IPS-15b (cell line): ENCODE results near the gene HOXB7.

ENCODE experiments used
- H3K27me3 ChIP-seq: one replicate; pipeline ENCODE4 v1.6.1; 2013; ENCODE audit warnings: low read length; ENCODE audit not compliant: control insufficient read depth, insufficient read depth
- H3K36me3 ChIP-seq: one replicate; pipeline ENCODE4 v1.6.1; 2013; ENCODE audit warnings: low read length; ENCODE audit not compliant: control insufficient read depth, insufficient read depth
- H3K4me1 ChIP-seq: one replicate; pipeline ENCODE4 v1.6.1; 2013; ENCODE audit warnings: mild to moderate bottlenecking, low read length; ENCODE audit not compliant: control insufficient read depth, insufficient read depth
- H3K4me3 ChIP-seq: one replicate; pipeline ENCODE4 v1.5.1; 2013; ENCODE audit warnings: low read depth, low read length
- H3K9ac ChIP-seq: one replicate; pipeline ENCODE4 v1.6.1; 2013; ENCODE audit warnings: low read depth, mild to moderate bottlenecking, low read length
- H3K9me3 ChIP-seq: one replicate; pipeline ENCODE4 v1.6.1; 2013; ENCODE audit warnings: mild to moderate bottlenecking, low read length; ENCODE audit not compliant: control insufficient read depth, insufficient read depth

Gene HOXB7

DNA sequence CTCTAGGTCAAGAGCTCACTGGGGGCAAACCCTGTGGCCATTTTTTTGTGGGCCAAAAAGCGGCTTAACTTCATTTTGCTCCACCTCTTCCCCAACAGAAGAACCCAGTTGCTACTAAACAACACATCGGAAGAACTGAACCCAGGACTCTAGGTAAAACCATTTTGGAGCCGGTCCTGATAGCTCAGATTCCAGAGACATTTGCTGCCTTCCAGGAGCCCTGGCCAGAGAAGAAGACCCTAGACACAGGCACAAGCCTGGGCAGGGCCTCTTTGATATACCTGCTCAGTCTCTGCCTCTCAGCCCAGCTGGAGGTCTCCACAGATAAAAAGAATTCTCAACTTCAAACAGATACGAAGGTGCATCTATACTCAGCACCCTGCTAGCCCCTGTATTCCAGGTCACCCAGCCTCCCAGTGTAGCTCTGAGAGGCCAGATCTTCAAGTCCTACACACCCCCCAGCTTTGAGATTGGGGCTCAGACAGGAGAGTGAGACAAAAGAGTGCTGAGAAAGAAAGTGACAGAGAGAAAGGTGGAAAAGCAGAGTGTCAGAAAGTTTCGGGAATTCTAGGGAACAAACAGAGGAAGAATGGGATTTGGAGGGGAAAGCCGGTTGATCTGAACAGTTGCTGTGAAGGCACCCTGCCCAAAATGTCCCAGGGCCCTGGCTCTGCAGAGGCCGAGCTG is 21.9 kb upstream of the HOXB7 start:
- no peaks in the 10 kb centered on the region for H3K9me3 ChIP-seq
- H3K36me3 ChIP-seq = no peaks in the 10 kb centered on the region
- peaks cover 99% of the 10 kb centered on the region for H3K27me3 ChIP-seq
- no peaks in the 10 kb centered on the region for H3K4me1 ChIP-seq
- no peak overlapping the region for H3K9ac ChIP-seq
- H3K4me3 ChIP-seq = peak overlapping the region; percentile 20

DNA sequence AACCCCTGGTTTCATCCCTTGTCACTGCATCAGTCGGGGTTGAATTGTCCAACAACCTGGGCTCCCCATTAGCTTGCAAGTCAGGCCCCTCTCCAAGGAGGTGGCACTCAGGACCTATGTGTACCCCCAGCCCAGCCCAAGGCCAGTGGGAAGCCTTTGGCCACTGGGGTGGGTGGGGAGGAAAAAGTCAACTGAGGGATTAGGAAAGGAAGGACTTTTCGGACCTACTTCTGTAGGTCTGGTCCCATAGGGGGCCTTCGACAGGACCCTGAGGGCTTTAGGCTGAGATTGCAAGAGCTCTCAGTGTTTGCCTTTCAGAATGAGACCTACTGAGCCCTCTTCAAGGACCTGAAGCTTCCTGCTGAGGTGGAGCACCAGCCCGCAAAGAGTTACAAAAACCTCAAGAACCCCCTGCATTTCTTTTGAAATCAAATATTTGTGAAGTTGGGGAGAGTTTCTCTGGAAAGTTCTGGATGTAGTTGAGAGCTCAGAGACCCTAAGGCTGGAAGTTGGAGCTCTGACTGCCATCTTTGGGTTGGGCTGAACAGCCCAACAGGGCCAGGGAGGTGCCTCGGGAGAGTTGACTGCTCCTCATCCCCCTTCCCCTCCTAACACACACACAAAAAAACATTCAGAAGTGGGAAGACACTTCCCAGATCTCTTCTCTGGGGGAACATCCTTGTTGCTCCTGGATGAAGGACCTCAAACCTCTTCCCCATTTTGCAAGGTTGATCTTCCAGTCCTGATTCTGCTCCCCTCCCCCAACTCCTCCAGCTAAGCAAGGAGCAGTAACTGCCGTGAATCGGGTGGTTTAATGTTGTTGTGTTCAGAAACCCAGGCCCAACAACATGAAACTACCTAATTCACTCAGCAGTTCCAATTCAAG is 21.1 kb upstream of the HOXB7 start:
- H3K27me3 ChIP-seq = peaks cover 99% of the 10 kb centered on the region
- peak overlapping the region; percentile 1 for H3K4me3 ChIP-seq
- peaks cover under 1% of the 10 kb centered on the region for H3K4me1 ChIP-seq
- H3K36me3 ChIP-seq = no peaks in the 10 kb centered on the region
- H3K9me3 ChIP-seq = no peaks in the 10 kb centered on the region
- H3K9ac ChIP-seq = no peak overlapping the region

DNA sequence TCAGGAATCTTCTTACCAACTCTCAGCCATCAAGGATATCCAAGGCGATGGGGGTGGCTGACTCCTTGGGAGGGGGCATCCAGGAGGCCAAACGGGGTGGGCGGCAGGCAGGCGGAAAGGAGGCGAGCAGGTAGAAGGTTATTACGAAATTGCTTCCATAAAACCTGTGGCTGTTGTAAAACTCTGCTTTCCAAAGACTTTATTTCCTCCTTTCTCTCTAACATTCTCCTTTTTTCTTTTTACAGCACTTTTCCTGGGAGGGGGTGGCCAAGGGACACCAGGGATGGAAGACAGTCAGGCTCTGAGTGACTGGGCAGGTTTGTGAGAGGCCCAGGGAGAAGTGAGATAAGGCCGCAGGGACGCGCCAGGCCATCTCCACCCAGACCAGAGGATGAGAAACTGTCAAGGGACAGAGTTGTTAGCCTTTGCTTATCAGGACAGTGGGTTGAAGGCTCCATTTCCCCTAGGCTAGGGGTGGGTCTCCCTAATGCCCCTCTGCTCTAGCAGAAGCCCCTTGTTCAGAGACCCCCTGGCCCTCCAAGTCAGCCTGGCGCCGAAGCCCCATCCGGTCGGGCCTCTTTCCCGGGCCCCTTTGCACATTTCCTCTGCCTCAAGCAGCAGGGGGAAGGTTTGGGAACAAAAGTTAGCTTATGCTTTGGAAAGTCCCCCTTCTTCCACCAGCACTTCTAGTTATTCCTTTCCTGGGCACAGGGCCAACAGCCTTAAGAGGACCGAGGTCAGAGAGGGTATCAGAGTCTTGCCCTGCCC is 20.3 kb upstream of the HOXB7 start:
- peak overlapping the region; percentile 1 for H3K4me3 ChIP-seq
- no peaks in the 10 kb centered on the region for H3K9me3 ChIP-seq
- no peaks in the 10 kb centered on the region for H3K36me3 ChIP-seq
- H3K27me3 ChIP-seq = peaks cover 100% of the 10 kb centered on the region
- H3K9ac ChIP-seq = no peak overlapping the region
- H3K4me1 ChIP-seq = peaks cover 2% of the 10 kb centered on the region

DNA sequence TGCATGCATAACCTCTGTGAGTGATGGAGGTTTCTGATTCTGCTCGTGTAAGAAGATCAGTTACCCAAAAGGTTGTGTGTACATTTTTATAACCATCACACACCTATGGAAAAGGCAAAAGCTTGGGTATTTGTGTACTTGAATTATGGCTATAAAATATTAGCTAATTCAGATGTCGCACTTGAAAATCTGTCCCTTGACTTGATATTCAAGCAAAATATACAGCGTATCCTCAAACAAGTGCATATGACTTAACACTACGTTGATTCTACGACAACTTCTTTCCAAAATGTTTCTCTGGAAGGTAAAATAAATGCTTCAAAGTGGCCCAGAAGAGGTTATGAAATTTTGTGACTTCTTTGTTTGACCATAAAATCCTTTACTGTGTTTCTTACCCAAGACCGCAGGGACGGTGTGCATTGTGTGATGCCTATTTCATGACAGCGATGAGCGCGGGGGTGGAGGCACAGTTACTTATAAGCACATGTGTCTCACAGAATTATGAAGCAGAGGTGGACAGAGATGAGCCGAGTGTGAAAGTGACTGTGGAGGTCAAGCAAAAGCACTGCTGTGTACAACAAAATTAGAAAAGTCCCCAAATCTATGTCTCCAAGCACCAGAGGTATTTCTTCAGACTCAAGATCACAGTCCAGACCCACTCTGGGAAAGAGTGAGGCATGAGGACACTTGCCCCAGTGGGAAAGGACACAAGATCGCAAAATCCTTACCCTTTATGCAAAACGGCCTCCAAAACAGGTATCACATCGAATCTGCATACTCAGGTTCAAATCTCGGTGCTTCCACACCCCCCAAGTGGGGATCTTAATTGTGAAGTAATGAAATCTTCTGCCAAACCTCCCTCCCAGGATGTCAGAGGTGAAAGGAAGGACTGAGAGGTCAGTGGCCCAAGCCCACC is 19.4 kb upstream of the HOXB7 start:
- H3K36me3 ChIP-seq = no peaks in the 10 kb centered on the region
- no peak overlapping the region for H3K9ac ChIP-seq
- no peak overlapping the region for H3K4me3 ChIP-seq
- H3K4me1 ChIP-seq = peaks cover 2% of the 10 kb centered on the region
- H3K9me3 ChIP-seq = no peaks in the 10 kb centered on the region
- H3K27me3 ChIP-seq = peaks cover 100% of the 10 kb centered on the region

DNA sequence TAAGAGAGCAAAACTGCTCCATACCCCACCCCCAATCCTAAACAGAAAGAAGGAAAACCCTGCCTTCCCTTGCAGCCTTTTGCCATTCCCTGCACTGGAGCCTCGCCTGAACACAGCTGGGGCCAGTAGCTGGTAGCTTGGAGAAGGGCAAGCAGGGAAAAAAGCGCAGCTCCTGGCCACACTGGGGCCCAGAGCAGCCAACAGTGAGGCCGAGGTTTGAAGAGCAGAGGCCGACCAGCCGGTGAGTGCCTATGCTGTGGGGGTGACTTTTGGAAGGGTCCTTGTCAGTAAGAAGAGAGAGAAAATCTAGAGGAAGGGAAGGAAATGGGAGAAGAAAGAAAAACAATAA is 18.6 kb upstream of the HOXB7 start:
- H3K36me3 ChIP-seq = no peaks in the 10 kb centered on the region
- H3K4me3 ChIP-seq = peak overlapping the region; percentile 11
- H3K9ac ChIP-seq = no peak overlapping the region
- peaks cover 2% of the 10 kb centered on the region for H3K4me1 ChIP-seq
- H3K9me3 ChIP-seq = no peaks in the 10 kb centered on the region
- H3K27me3 ChIP-seq = peaks cover 100% of the 10 kb centered on the region

DNA sequence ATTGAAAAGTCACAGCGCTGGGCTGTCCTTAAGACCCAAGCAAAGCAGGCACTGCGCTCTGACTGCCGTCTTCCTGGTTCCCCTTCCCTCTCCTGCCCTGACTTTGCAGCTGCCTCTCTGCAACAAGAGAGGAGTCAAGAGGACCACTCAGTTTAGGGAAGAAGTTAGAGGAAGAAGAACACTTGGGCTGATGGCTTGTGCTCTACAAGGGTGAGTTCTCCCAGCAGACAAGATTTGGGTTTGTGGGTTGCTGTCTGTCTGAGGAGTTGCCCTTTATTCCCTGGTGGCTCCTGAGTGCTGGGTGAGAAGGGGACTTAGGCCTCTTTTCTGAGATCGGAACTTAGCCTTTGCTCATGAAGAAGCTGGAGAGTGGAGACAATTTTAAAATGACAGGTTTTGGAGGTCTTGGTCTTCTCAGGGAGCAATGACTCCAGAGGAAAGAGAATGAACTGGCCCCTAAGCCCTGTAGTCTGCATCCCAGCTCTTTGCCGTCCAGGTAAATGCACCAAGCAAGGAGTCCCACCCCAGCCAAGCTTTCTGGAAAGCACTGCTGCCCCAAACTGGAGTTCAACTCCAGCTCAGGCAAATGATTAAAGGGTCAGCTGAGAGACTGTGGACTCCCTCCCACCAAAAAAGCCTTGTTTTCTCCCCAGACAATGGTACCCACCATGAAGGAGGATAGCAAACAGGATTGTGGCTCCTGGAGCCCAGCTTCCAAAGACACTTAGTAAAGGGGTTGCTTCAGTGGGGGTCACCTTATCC is 18.0 kb upstream of the HOXB7 start:
- Histone ChIP-seq H3K4me3 (no peak overlapping the region), H3K27me3 (peaks cover 100% of the 10 kb centered on the region), H3K4me1 (peaks cover 2% of the 10 kb centered on the region), H3K9me3 (no peaks in the 10 kb centered on the region), H3K9ac (no peak overlapping the region), H3K36me3 (no peaks in the 10 kb centered on the region)

DNA sequence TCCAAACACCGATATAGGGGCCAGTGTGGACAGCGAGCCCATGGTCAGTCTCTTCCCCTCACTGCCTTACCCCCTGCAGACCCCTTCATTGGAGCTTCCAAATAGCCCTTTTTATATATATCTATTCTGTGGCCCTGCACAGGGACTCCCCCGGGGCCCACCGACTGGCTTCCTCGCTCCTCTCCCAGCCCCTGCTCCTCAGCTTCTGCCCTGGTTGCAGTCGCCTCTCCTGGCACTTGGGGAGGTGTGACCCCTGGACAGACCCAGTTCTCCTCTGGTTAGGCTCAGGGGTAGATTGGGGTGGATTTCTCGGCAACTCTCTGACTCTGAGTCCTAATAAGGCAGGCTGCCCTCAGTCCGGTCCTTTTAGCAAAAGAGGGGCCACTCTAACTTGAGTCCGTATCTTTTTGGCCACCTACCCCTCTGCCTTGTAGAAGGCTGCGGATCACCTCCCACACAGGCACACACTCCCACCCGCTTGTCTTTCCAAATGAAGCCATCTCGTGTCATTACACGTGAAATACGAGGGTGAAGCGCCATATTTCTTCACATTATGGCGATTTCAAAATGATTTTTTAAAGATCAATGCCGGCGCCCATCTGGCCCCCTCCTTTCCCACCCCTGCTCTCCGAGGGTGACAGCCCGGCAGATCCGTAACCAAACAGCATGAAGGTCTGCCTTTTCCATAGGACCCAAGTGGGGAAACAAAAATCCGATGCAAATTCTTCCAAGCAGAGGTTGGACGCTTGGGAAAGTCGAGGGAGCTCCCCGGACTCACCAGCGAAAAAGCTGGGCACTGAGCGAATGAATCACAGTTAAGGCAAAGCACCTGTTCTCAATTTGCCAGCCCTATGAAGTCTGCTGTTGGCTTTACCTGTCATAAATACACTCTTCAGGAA is 17.1 kb upstream of the HOXB7 start:
- Histone ChIP-seq H3K36me3 (no peaks in the 10 kb centered on the region), H3K9me3 (no peaks in the 10 kb centered on the region), H3K9ac (no peak overlapping the region), H3K4me3 (peak overlapping the region; percentile 26), H3K4me1 (peaks cover 2% of the 10 kb centered on the region), H3K27me3 (peaks cover 100% of the 10 kb centered on the region)

DNA sequence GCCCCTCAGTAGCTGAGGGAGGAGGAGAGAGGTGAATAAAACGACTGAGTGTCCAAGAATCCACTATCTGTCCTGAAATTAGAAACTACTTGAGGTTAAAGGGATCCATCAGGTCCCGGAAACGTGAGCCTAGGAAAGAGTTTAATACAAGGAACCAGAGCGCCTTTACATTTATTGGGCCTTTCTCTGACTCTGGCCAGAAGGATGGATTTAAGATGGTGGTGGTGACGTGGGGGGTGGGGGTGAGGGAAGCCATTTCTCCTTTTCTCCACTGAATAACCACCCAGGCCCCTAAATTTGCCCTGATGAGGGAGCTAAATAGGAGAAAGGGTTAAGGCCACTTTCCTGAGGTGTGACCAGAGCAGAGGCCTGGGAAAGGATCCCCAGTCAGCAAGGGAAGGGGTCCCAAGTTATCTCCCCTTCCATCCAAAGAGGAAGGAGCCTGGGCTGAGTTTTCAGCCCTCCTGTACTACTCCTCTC is 16.3 kb upstream of the HOXB7 start:
- Histone ChIP-seq H3K9ac (no peak overlapping the region), H3K4me1 (peaks cover 2% of the 10 kb centered on the region), H3K27me3 (peaks cover 100% of the 10 kb centered on the region), H3K9me3 (no peaks in the 10 kb centered on the region), H3K36me3 (no peaks in the 10 kb centered on the region), H3K4me3 (peak overlapping the region; percentile 26)

DNA sequence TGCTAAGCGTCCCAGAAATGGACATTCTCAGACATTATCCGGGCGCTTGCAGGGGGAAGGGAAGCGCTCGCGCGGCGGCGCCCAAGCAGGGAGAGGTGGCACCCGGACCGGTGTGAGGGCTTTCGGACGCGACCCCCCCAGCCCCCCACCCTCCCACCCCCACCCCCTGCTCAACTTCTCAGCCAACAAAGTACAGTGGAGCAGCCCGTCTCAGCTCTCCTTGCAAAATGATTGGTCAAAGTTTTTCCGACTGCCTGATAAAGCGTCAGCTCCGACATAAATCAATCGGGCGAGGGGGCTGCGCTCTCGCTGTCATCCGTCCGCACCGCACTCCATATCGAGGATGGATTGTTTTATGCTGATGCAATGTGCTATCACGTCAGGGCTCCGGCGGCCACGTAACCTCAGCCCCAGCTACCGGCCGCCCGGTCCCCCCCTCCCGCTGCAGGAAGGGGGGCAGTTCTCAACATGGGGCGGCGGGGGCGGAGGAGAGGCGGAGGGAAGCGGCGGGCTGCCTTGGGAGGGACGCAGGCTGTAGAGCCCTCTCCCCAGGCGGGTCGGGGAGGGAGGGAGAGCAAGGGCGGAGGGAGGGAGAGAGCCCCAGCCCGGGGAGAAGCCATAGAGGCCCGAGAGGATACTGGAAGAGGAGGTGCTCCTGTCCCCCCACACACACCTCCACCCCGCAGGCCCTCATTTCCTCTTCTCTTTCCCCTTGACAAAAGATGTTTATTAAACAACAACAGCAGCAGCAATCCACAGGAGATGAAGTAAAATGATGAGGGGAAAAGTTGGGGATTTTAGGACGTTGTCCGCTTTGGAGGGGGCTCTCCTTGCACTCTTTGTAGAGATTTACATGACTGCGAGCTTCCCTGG is 15.7 kb upstream of the HOXB7 start, which contains the start of gene HOXB9:
HOXB9 (minus strand) TSS at position 114 of the 873 bp plus-strand sequence; CDS start at position 25, 89 bp downstream.
- H3K4me1 ChIP-seq = peaks cover 2% of the 10 kb centered on the region
- H3K36me3 ChIP-seq = no peaks in the 10 kb centered on the region
- H3K27me3 ChIP-seq = peaks cover 100% of the 10 kb centered on the region
- no peak within 1 kb of the TSS for H3K9ac ChIP-seq
- H3K9me3 ChIP-seq = no peaks in the 10 kb centered on the region
- peak within 1 kb of the TSS; percentile 35 for H3K4me3 ChIP-seq
